Measurements from ENCODE around the gene RSRP1. TPM values are rescaled to one million over a fixed set of nuclear protein-coding genes. Genes with fewer than 3 reads are reported as not detected.
"Not testable (repeated sequence)": the region's sequence is repeated elsewhere in the genome, so short reads cannot be mapped to it uniquely, and the experiment has no call there.

The RSRP1 gene
- total RNA-seq, 2 donors from 2014 or later, result 483 to 509 TPM

DNA sequence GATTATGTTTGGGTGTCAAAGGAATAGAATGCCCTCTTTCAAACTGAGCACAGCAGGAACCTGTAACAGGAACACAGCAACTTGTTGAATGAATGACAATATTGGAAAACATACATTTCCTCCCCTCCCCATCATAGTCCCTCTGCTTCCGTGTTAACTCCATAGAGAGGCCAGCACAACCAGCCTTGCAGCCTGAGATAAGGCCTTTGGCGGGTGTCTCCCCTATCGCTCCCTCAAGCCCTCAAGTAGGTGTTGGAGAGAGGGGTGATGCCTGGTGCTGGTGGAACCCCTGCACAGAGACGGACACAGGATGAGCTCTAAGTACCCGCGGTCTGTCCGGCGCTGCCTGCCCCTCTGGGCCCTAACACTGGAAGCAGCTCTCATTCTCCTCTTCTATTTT lies 25.0 kb upstream of the RSRP1 start, which contains the start of gene RHD:
Gene RHD (plus strand): TSS at position 272 of the 400 bp plus-strand sequence. CDS start 39 bp downstream, at position 311.
- not testable (repeated sequence) for H3K27me3 Mint-ChIP-seq; ATAC-seq; H3K36me3 Mint-ChIP-seq (ENCODE audit: low read depth); H3K4me1 Mint-ChIP-seq; H3K9me3 ChIP-seq (ENCODE audit: control insufficient read depth, low read length, poor library complexity, severe bottlenecking); DNase-seq; H3K4me3 Mint-ChIP-seq; H3K27ac Mint-ChIP-seq

DNA sequence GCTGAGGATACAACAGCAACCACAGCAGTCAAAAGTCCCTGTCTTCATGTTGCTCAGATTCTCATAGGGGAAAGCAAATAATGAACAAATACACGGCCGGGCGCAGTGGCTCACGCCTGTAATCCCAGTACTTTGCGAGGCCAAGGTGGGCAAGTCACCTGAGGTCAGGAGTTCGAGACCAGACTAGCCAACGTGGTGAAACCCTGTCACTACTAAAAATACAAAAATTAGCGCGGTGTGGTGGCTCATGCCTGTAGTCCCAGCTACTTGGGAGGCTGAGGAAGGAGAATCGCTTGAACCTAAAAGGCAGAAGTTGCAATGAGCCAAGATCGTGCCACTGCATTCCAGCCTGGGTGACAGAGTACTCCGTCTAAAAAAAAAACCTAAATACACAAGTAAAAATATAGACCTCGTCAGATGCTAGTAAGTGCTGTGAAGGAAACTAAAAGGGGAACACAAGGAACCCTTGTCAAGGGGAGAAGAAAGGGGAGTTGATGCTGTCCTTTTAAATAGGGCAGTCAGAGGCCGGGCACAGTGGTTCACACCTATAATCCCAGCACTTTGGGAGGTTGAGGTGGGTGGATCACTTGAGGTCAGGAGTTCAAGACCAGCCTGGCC lies 21.0 kb upstream of the RSRP1 start:
- not testable (repeated sequence) for H3K4me1 Mint-ChIP-seq; DNase-seq; H3K9me3 ChIP-seq (ENCODE audit: control insufficient read depth, low read length, poor library complexity, severe bottlenecking); ATAC-seq; H3K36me3 Mint-ChIP-seq (ENCODE audit: low read depth); H3K27me3 Mint-ChIP-seq
- peak overlapping the region; percentile 87 for H3K27ac Mint-ChIP-seq
- peak overlapping the region; percentile 83 for H3K4me3 Mint-ChIP-seq

DNA sequence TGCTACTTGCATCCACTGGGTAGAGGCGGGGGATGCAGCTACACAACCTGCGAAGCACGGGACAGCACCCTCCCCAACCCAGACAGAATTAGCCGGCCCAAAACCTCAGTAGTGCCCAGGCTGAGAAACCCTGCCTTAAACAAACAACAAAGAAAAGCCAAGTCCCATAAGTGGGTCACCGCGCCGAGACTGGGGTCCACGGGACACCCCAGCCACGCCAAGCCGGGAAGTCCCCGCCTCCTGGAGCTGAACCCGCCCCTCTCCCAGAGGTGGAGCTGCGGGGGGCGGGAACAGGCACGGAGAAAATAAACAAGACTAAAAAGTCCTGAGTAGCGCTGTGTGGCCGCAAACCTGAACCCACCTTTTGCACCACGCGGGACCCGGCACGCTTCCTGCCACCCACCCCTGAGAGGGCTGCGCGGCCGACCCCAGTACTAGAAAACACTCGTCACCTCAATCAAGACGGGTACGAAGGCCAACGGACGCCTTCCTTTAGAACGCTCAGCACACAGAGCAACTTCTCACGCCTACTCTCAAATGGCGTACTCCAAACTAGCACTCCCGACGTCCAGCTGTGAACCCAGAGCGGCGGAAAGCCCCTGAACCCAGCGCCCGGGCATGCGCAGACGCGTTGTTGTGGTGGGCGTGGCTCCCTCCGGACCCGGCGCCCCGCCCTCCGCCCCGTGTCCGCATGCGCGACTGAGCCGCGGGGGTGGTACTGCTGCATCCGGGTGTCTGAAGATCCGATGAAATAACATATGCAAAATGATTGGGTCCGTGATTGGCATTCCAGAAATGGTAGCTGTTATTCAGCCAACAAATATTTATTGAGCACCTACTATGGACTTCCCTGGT lies 20.3 kb upstream of the RSRP1 start:
- not testable (repeated sequence) for H3K4me1 Mint-ChIP-seq; H3K36me3 Mint-ChIP-seq (ENCODE audit: low read depth); H3K27me3 Mint-ChIP-seq; H3K9me3 ChIP-seq (ENCODE audit: control insufficient read depth, low read length, poor library complexity, severe bottlenecking)
- DNase-seq, result peak; percentile 81 to 93 (median 88)
- peak; percentile 80 for ATAC-seq
- Mint-ChIP-seq H3K27ac (peak overlapping the region; percentile 87), H3K4me3 (peak overlapping the region; percentile 83)

DNA sequence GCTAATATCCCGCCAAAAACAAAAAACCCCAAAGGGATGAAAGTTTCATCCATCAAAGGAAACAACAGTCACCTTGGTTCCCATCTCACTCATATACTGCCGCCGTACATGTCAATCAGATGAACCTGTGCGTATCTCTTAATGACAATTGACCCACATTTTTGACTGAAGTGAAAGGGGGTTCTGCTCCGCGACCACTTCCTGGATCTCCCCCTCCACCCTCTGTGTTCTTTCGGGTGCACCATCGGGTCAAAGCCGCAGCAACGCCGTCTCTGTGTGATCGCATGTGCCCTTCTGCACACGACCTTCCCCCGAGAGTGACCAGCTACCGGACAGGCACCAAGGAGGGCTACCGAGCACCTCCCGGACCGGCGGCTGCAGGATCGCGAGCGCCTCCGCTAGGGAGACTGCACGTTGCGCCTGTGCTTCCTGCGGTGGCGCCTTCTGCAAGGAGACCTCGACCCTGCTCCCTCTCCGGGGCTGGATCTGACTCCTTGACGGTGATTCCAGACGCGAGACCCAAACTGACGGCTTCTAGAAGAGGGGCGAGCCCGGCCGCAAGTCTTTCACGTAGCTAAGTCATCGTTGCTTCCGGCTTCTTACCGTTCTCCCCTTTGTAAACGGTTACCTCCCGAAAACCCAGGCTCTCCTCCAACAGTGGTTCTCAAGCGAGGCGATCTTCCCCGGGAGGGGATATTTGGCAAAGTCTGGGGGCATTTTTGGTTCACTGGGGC lies 19.5 kb upstream of the RSRP1 start:
- not testable (repeated sequence) for H3K4me1 Mint-ChIP-seq; H3K36me3 Mint-ChIP-seq (ENCODE audit: low read depth); H3K27me3 Mint-ChIP-seq; DNase-seq; H3K9me3 ChIP-seq (ENCODE audit: control insufficient read depth, low read length, poor library complexity, severe bottlenecking)
- peak overlapping the region; percentile 86 for H3K27ac Mint-ChIP-seq
- peak overlapping the region; percentile 87 for H3K4me3 Mint-ChIP-seq
- ATAC-seq, result peak; percentile 27

DNA sequence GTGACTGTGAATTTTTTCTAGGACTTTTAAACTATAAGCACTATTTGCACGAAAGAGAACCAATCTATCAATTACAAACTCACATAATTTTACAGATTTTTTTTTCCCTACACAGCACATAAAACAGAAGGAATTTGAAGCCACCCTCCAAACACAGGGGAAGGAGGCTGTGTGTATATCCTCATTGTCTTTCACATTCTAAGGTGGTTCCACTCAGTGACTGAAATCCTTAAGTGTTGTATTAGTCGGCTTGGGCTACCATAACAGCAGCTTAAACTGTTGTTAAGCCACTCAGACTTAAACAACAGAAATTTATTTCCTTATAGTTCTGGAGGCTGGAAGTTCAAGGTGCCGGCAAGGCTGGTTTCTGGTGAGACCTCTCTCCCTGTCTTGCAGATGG lies 13.1 kb upstream of the RSRP1 start:
- not testable (repeated sequence) for DNase-seq; ATAC-seq; H3K36me3 Mint-ChIP-seq (ENCODE audit: low read depth); H3K4me3 Mint-ChIP-seq; H3K27me3 Mint-ChIP-seq; H3K9me3 ChIP-seq (ENCODE audit: control insufficient read depth, low read length, poor library complexity, severe bottlenecking)
- Mint-ChIP-seq H3K4me1 (peaks cover 14% of the 10 kb centered on the region), H3K27ac (peak overlapping the region; percentile 79)

DNA sequence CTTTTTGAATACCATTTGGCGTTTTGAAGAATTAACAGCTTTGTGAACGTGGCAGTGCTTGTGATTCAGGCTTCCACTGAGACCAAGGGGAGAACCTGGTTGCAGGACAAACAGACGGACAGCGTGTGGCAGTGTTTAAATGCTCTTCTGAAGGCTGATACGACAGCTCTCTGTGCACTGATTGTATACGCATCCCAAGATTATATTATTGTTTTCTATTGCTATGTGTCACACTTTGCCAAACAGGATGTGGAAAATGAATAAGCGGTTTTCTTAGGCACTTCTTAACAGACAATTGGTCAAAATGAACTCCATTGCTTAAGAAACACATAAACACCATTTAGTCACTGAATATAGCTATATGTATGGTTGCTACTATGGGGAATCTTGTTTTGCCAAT lies 12.6 kb upstream of the RSRP1 start:
- H3K9me3 ChIP-seq (ENCODE audit: control insufficient read depth, low read length, poor library complexity, severe bottlenecking); DNase-seq; H3K36me3 Mint-ChIP-seq (ENCODE audit: low read depth); H3K27me3 Mint-ChIP-seq; H3K4me3 Mint-ChIP-seq: not testable (repeated sequence)
- H3K4me1 Mint-ChIP-seq, result peaks cover 14% of the 10 kb centered on the region
- H3K27ac Mint-ChIP-seq, result peak overlapping the region; percentile 61
- ATAC-seq, result peak; percentile 79

DNA sequence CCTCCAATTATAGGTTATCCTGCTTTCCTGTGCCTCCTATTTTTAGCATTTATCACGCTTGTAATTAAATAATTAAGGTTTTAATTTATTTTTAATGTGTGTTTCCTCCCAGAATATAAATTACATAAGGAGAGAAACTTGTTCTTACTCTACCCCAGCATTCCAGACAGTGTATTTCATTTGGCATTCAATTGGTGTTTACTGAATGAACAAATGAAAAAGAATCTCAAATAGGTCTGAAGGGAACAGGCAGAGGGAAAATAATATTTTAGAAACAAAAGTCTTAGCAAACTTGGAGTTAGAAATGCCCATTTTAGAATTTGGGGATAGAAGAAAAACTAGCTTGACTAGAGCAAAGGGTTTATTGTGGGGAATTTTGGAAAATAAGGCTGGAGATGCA lies 9.9 kb upstream of the RSRP1 start:
- Mint-ChIP-seq H3K27me3 (no peaks in the 10 kb centered on the region), H3K4me3 (no peak overlapping the region)

DNA sequence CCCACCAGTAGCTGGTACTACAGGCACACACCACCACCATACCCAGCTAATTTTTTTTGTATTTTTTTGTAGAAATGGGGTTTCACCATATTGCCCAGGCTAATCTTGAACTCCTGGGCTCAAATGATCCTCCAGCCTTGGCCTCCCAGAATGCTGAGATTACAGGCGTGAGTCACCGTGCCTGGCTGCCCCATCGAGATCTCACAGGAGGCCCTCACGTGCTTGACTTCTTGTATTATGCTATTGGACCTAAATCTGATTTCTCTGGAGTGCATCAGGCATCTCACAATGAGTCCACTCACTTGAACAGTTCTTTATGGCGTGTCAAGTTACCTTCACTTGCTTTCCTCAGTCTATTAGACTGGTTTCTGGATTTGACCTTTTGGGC lies 9.3 kb upstream of the RSRP1 start:
- no peaks in the 10 kb centered on the region for H3K9me3 ChIP-seq (ENCODE audit: control insufficient read depth, low read length, poor library complexity, severe bottlenecking)
- Mint-ChIP-seq H3K4me1 (peaks cover 16% of the 10 kb centered on the region), H3K27ac (no peak overlapping the region), H3K27me3 (no peaks in the 10 kb centered on the region), H3K36me3 (ENCODE audit: low read depth) (no peaks in the 10 kb centered on the region), H3K4me3 (no peak overlapping the region)
- ATAC-seq, result no peak
- DNase-seq, result no peak

More for the DNA sequence above, 9.9 kb upstream of the RSRP1 start:
- Mint-ChIP-seq H3K27ac (no peak overlapping the region), H3K36me3 (ENCODE audit: low read depth) (no peaks in the 10 kb centered on the region), H3K4me1 (peaks cover 16% of the 10 kb centered on the region)
- ATAC-seq, result no peak
- H3K9me3 ChIP-seq (ENCODE audit: control insufficient read depth, low read length, poor library complexity, severe bottlenecking), result no peaks in the 10 kb centered on the region
- no peak for DNase-seq

DNA sequence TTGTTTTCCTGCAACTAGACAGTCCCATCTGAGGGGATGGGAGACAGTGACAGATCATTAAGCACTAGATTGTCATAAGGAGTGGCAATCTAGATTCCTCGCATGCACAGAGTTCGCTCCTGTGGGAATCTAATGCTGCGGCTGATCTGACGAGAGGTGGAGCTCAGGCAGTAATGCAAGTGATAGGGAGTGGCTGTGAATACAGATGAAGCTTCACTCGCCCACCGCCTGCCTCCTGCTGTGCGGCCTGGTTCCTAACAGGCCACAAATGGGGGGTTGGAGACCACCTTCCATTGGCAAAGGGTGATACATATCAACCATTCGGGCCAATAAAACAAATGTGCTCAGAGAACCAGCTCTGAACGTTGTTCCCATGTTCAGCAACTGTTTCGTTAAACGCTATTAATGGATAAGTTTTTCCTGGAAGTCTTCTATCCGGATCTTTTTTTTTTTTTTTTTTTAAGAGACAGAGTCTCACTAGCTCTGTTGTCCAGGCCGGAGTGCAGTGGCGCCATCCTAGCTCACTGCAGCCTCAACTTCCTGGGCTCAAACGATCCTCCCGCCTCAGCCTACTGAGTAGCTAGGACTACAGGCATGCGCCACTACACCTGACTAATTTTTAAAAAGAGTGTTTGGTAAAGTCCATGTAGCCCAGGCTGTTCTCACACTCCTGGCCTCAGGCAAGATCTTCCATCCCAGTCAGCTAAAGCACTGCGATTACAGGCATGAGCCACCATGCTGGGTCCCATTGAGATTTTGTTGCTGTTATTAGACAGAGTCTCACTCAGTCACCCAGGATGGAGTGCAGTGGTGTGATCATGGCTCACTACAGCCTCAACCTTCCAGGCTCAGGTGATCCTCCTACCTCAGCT lies 8.7 kb upstream of the RSRP1 start:
- no peaks in the 10 kb centered on the region for H3K9me3 ChIP-seq (ENCODE audit: control insufficient read depth, low read length, poor library complexity, severe bottlenecking)
- H3K4me1 Mint-ChIP-seq, result peaks cover 15% of the 10 kb centered on the region
- H3K27me3 Mint-ChIP-seq, result no peaks in the 10 kb centered on the region
- H3K27ac Mint-ChIP-seq, result no peak overlapping the region
- DNase-seq (no peak), ATAC-seq (no peak)
- no peak overlapping the region for H3K4me3 Mint-ChIP-seq
- H3K36me3 Mint-ChIP-seq (ENCODE audit: low read depth), result no peaks in the 10 kb centered on the region

DNA sequence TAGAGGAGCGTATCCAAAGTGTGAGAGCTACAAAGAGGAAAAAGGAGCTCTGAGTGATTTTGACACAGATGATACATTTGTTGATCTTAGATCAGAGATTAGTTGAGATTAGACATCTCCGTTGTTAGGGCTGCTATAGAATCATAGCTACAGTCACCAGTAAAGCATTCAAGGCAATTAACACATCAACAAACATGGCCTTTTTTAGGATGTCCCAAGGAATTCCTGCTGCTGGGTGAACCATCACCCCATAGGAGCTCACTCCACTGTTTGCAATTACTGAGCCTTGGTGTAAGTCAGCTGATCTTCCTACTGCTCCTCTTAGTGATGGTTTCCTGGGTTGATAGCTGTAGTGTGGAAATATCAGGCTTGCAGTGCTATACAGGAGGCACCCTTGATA lies 6.7 kb upstream of the RSRP1 start:
- no peaks in the 10 kb centered on the region for H3K9me3 ChIP-seq (ENCODE audit: control insufficient read depth, low read length, poor library complexity, severe bottlenecking)
- H3K27ac Mint-ChIP-seq, result no peak overlapping the region
- no peaks in the 10 kb centered on the region for H3K27me3 Mint-ChIP-seq
- no peak for DNase-seq
- ATAC-seq, result no peak
- H3K36me3 Mint-ChIP-seq (ENCODE audit: low read depth), result no peaks in the 10 kb centered on the region
- H3K4me3 Mint-ChIP-seq, result no peak overlapping the region
- peaks cover 6% of the 10 kb centered on the region for H3K4me1 Mint-ChIP-seq

DNA sequence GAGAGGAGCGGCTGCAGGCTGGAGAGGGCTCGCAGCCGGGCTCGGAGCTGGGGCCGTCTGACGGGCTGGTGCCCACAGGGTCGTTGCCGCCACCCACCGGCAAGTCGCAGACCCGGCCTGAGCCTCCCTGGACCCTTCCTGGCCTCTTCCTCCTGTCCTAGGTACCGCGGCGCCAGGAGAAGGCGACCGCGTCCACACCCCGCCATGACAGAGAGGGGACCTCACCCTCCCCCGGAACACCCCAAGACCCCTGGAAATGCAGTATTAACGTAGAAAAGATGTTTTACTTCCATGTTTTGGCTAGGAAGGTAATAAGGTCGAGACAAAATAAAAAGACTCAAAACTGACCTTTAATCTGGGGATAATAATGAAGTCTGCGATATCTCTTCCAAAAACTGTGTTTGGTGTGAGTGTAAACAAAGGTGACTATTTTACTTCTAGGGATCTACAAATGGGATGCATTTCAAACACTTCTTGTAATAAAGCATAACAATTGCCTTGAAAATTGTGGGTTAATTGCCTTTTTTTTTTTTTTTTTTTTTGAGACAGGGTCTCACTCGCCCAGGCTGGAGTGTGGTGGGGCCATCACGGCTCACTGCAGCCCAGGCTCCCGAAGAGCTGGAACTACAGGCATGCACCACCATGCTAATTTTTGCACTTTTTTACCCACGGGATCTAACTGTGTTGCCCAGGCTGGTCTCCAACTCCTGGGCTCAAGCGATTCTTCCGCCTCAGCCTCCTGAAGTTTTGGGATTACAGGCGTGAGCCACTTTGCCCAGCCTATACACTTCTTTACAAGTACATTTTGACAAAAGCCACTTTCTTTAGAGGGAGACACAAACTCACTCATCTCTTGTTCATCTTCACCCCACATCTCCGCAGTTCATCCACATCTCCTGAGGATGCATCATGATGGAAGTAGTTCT lies 838 bp upstream of the RSRP1 start:
- H3K9me3 ChIP-seq (ENCODE audit: control insufficient read depth, low read length, poor library complexity, severe bottlenecking), result no peaks in the 10 kb centered on the region

DNA sequence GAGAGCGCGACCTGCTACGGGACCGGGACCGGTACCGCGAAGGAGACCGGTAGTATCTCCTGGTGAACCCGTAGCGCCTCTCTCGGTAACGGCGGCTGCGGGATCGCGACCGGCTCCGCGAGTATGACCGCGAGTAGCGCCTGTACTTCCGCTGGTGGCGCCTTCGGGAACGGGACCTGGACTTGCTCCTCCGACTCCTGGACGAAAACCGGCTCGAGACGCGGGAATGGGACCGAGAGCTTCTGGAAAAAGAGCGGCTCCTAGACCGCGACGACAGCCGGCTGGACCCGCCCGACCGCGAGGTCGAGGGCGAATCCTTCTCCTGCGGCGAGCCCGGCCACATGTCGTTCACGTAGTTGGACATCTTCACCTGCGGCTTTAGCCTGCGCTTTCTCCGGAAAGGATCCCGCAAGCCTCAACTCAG lies 642 bp downstream of the RSRP1 start:
- Mint-ChIP-seq H3K4me1 (peaks cover 41% of the 10 kb centered on the region), H3K27ac (peak overlapping the region; percentile 99), H3K4me3 (peak overlapping the region; percentile 98), H3K36me3 (ENCODE audit: low read depth) (peaks cover 7% of the 10 kb centered on the region), H3K27me3 (no peaks in the 10 kb centered on the region)
- H3K9me3 ChIP-seq (ENCODE audit: control insufficient read depth, low read length, poor library complexity, severe bottlenecking), result no peaks in the 10 kb centered on the region
- ATAC-seq (no peak), DNase-seq (peak in 1 of 3 donors; percentile 17)

More for the DNA sequence above, 838 bp upstream of the RSRP1 start:
- peaks cover 7% of the 10 kb centered on the region for H3K36me3 Mint-ChIP-seq (ENCODE audit: low read depth)
- DNase-seq (no peak), ATAC-seq (peak; percentile 37)
- H3K27ac Mint-ChIP-seq, result peak overlapping the region; percentile 99
- H3K4me1 Mint-ChIP-seq, result peaks cover 34% of the 10 kb centered on the region
- no peaks in the 10 kb centered on the region for H3K27me3 Mint-ChIP-seq
- H3K4me3 Mint-ChIP-seq, result peak overlapping the region; percentile 98
